HepG2 (cell line): ENCODE data around the gene RLN3. TPM values are rescaled to one million over a fixed set of nuclear protein-coding genes. Genes with fewer than 3 reads are reported as not detected.

Experiments used
- CREM ChIP-seq, 2 experiments: sonication (generic) in 1 of 2; formaldehyde crosslinking in 1 of 2; IDR thresholded peaks; 2 replicates each; pipeline versions ENCODE4 v1.4.0 to v1.6.1; 2016 to 2020; ENCODE audit warnings: antibody characterized with exemption in 1 of 2, mild to moderate bottlenecking in 1 of 2, missing genetic modification reagents in 1 of 2
- DPF2 ChIP-seq: sonication (generic); formaldehyde crosslinking; IDR thresholded peaks from 2 replicates; pipeline ENCODE4 v1.4.0; 2020; ENCODE audit warnings: mild to moderate bottlenecking, low read depth, missing genetic modification reagents, borderline replicate concordance
- FOXK2 ChIP-seq: fragments of 450-650 bp; IDR thresholded peaks from 2 replicates; pipeline ENCODE4 v1.6.1; 2016
- HMGA1 ChIP-seq: sonication (generic); formaldehyde crosslinking; conservative IDR thresholded peaks from 2 replicates; pipeline ENCODE4 v1.4.0; 2020; ENCODE audit warnings: missing genetic modification reagents
- HNF4A ChIP-seq: sonication (generic); formaldehyde crosslinking; IDR thresholded peaks from 2 replicates; pipeline ENCODE4 v1.4.0; 2020; ENCODE audit warnings: missing genetic modification reagents
- IRF2 ChIP-seq: IDR thresholded peaks from 2 replicates; pipeline ENCODE4 v1.6.1; 2018; ENCODE audit warnings: missing genetic modification reagents, missing compliant biosample characterization
- MATR3 ChIP-seq: sonication (generic); formaldehyde crosslinking; IDR thresholded peaks from 2 replicates; pipeline ENCODE4 v1.4.0; 2020; ENCODE audit warnings: missing genetic modification reagents
- MAZ ChIP-seq, 2 experiments: sonication (generic) in 1 of 2; formaldehyde crosslinking in 1 of 2; IDR thresholded peaks; 2 replicates each; pipeline versions ENCODE4 v1.5.0 to v1.6.1; 2012 to 2020; ENCODE audit warnings: low read depth in 2 of 2, mild to moderate bottlenecking in 2 of 2, borderline replicate concordance in 1 of 2, improper control_type of control experiment in 1 of 2, low read length in 1 of 2, missing genetic modification reagents in 1 of 2, moderate library complexity in 1 of 2
- MXD4 ChIP-seq: IDR thresholded peaks from 2 replicates; pipeline ENCODE4 v1.6.1; 2016; ENCODE audit warnings: mild to moderate bottlenecking, missing biosample characterization, missing genetic modification reagents
- MXI1 ChIP-seq: IDR thresholded peaks from 3 replicates; pipeline ENCODE4 v1.6.1; 2012; ENCODE audit warnings: low read depth, low read length, inconsistent platforms, borderline replicate concordance
- MYC ChIP-seq: sonication (generic); formaldehyde crosslinking; IDR thresholded peaks from 2 replicates; pipeline ENCODE4 v1.9.0; 2021; ENCODE audit warnings: missing genetic modification reagents, borderline replicate concordance
- NFKB2 ChIP-seq: sonication (generic); formaldehyde crosslinking; IDR thresholded peaks from 2 replicates; pipeline ENCODE4 v1.4.0; 2020; ENCODE audit warnings: missing genetic modification reagents, borderline replicate concordance
- PCBP1 ChIP-seq: fragments of 200-400 bp; formaldehyde crosslinking; IDR thresholded peaks from 2 replicates; pipeline ENCODE4 v1.6.1; 2017; ENCODE audit warnings: mild to moderate bottlenecking, low read depth, low read length, borderline replicate concordance
- POLR2G ChIP-seq: fragments of 200-400 bp; formaldehyde crosslinking; IDR thresholded peaks from 2 replicates; pipeline ENCODE4 v1.6.1; 2018; ENCODE audit warnings: mild to moderate bottlenecking, low read depth, low read length, moderate library complexity
- RXRB ChIP-seq: IDR thresholded peaks from 2 replicates; pipeline ENCODE4 v1.6.1; 2016; ENCODE audit warnings: borderline replicate concordance, missing genetic modification reagents, missing compliant biosample characterization
- TARDBP ChIP-seq: sonication (generic); formaldehyde crosslinking; IDR thresholded peaks from 2 replicates; pipeline ENCODE4 v1.8.0; 2022; ENCODE audit warnings: mild to moderate bottlenecking, missing genetic modification reagents
- THYN1 ChIP-seq: sonication (generic); formaldehyde crosslinking; IDR thresholded peaks from 2 replicates; pipeline ENCODE4 v1.8.1; 2023; ENCODE audit warnings: low read depth, mild to moderate bottlenecking, moderate library complexity, missing genetic modification reagents, borderline replicate concordance
- ZMAT3 ChIP-seq: sonication (generic); formaldehyde crosslinking; conservative IDR thresholded peaks from 2 replicates; pipeline ENCODE4 v1.7.0; 2021; ENCODE audit warnings: missing genetic modification reagents
- ZNF10 ChIP-seq: sonication (generic); formaldehyde crosslinking; IDR thresholded peaks from 2 replicates; pipeline ENCODE4 v1.4.0; 2020; ENCODE audit warnings: mild to moderate bottlenecking, low read depth, missing genetic modification reagents, borderline replicate concordance
- ZNF331 ChIP-seq: sonication (generic); formaldehyde crosslinking; IDR thresholded peaks from 2 replicates; pipeline ENCODE4 v1.4.0; 2020; ENCODE audit warnings: missing genetic modification reagents
- polyA plus RNA-seq, 8 experiments: library from polyadenylated mRNA; depleted of rRNA in 3 of 8; stranded (reverse) in 7 of 8; unstranded in 1 of 8; fragments of >200 nt; fragmentation: Illumina TruSeq in 4 of 8; extraction: Trizol in 4 of 8; gene quantifications; 2 replicates each; pipeline versions ENCODE4 v1.2.1 to v1.2.3, GENCODE V29; 2011 to 2016; ENCODE audit warnings: low read depth in 4 of 8, missing spikeins in 1 of 8, mixed read lengths in 1 of 8; ENCODE audit not compliant: insufficient read depth in 1 of 8
- total RNA-seq, 5 experiments: library from RNA; depleted of rRNA; stranded (reverse); fragments of >200 nt; fragmentation: Illumina TruSeq; extraction: Trizol; gene quantifications; 2 replicates each; pipeline ENCODE4 v1.2.3, GENCODE V29; 2016; ENCODE audit warnings: low read depth in 1 of 5
- TF ChIP-seq, protein P1 (sequence below): sonication (generic); formaldehyde crosslinking; IDR thresholded peaks from 2 replicates; pipeline ENCODE4 v1.5.1; 2020; ENCODE audit warnings: mild to moderate bottlenecking, missing genetic modification reagents
- TF ChIP-seq, protein P2 (sequence below): sonication (generic); formaldehyde crosslinking; IDR thresholded peaks from 2 replicates; pipeline ENCODE4 v1.4.0; 2020; ENCODE audit warnings: missing genetic modification reagents

Gene RLN3
- total and polyA plus RNA-seq, 2 of the 13 experiments (the other 11 are each of a cell fraction or from before 2014, with no cell fraction given), result not detected

DNA sequence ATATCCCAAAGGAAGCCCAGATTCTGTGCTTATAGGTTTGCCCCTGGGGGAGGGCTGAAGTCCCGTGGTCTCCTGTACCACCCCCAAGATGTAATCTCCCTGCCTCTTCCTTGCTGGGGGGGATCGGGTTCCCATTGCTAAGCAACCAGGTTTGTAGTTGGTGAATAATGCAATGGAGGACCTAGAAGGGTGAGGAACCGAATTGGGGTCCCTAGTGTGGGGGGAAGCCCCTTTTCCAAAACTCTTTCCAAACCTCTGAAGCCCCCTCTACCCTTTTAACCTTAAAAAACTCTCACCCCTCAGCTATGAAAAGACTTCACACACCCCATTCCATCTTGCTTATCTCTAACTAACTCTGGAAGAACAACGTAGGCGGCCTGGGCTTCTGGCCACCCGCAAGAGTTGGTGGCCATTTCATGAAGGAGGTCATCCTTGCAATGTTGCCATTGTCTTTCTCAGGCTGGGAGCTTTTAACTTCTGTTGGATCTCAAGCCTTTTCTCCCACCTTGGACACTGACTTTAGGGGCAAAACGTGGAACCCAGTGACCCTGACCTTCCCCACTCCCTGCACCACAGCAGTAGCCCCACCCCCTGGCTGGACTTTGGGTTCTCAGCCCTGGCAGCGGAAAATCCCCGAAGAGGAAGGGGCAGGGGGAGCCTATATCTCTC lies 33.3 kb downstream of the RLN3 start (continued):
- TF ChIP-seq, protein P1, sequence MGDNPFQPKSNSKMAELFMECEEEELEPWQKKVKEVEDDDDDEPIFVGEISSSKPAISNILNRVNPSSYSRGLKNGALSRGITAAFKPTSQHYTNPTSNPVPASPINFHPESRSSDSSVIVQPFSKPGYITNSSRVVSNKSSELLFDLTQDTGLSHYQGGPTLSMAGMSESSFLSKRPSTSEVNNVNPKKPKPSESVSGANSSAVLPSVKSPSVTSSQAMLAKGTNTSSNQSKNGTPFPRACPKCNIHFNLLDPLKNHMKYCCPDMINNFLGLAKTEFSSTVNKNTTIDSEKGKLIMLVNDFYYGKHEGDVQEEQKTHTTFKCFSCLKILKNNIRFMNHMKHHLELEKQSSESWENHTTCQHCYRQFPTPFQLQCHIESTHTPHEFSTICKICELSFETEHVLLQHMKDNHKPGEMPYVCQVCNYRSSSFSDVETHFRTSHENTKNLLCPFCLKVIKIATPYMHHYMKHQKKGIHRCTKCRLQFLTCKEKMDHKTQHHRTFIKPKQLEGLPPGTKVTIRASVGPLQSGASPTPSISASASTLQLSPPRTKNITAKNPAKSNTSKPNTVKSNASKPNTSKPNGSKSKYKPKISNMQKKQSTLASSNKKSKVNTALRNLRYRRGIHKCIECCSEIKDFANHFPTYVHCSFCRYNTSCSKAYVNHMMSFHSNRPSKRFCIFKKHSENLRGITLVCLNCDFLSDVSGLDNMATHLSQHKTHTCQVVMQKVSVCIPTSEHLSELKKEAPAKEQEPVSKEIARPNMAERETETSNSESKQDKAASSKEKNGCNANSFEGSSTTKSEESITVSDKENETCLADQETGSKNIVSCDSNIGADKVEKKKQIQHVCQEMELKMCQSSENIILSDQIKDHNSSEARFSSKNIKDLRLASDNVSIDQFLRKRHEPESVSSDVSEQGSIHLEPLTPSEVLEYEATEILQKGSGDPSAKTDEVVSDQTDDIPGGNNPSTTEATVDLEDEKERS (CRISPR knock-in tag), result 0 out of 2 replicates have a peak, but pooled peaks have one; percentile 48
- TF ChIP-seq NFKB2 (no peak), IRF2 (CRISPR knock-in tag) (0 out of 2 replicates have a peak, but pooled peaks have one; percentile 20), HMGA1 (CRISPR knock-in tag) (no peak), MATR3 (CRISPR knock-in tag) (no peak), PCBP1 (no peak), ZNF331 (CRISPR knock-in tag) (peak; percentile 36; the same call in 1 of the 2 replicates), MXI1 (peak; percentile 24; the same call in 1 of the 3 replicates), DPF2 (peak; percentile 48; the same call in 1 of the 2 replicates), ZMAT3 (CRISPR knock-in tag) (peak; percentile 78; the same call in 1 of the 2 replicates), ZNF10 (CRISPR knock-in tag) (no peak), RXRB (CRISPR knock-in tag) (peak; percentile 56; the same call in 1 of the 2 replicates), HNF4A (CRISPR knock-in tag) (peak; percentile 94), TARDBP (CRISPR knock-in tag) (0 out of 2 replicates have a peak, but pooled peaks have one; percentile 27), MYC (CRISPR knock-in tag) (peak; percentile 27; the same call in 1 of the 2 replicates), MXD4 (CRISPR knock-in tag) (0 out of 2 replicates have a peak, but pooled peaks have one; percentile 20), MAZ (IDR thresholded peaks at IDR 0.05; ENCODE audit: borderline replicate concordance, low read depth, low read length) (0 out of 2 replicates have a peak, but pooled peaks have one; percentile 54), MAZ (CRISPR knock-in tag; IDR thresholded peaks at IDR 0.05; ENCODE audit: low read depth) (no peak; the same call in 1 of the 2 replicates), CREM (IDR thresholded peaks at IDR 0.05) (peak; percentile 57; the same call in 1 of the 2 replicates), CREM (CRISPR knock-in tag; IDR thresholded peaks at IDR 0.05) (no peak), FOXK2 (no peak), POLR2G (peak; percentile 68), THYN1 (CRISPR knock-in tag) (no peak)
- TF ChIP-seq, protein P2, sequence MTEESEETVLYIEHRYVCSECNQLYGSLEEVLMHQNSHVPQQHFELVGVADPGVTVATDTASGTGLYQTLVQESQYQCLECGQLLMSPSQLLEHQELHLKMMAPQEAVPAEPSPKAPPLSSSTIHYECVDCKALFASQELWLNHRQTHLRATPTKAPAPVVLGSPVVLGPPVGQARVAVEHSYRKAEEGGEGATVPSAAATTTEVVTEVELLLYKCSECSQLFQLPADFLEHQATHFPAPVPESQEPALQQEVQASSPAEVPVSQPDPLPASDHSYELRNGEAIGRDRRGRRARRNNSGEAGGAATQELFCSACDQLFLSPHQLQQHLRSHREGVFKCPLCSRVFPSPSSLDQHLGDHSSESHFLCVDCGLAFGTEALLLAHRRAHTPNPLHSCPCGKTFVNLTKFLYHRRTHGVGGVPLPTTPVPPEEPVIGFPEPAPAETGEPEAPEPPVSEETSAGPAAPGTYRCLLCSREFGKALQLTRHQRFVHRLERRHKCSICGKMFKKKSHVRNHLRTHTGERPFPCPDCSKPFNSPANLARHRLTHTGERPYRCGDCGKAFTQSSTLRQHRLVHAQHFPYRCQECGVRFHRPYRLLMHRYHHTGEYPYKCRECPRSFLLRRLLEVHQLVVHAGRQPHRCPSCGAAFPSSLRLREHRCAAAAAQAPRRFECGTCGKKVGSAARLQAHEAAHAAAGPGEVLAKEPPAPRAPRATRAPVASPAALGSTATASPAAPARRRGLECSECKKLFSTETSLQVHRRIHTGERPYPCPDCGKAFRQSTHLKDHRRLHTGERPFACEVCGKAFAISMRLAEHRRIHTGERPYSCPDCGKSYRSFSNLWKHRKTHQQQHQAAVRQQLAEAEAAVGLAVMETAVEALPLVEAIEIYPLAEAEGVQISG (CRISPR knock-in tag), result 0 out of 2 replicates have a peak, but pooled peaks have one; percentile 21
